ENCODE results near the gene GYG1. TPM values are rescaled to one million over a fixed set of nuclear protein-coding genes. Genes with fewer than 3 reads are reported as not detected.

The GYG1 gene
- total RNA-seq, 2 donors from 2014 or later: 8.9 to 16.3 TPM

- H3K36me3 ChIP-seq (replicated peaks in 1 of 2; ENCODE audit: insufficient read depth in 1 of 2, low read depth in 2 of 2): peaks cover 0 to 19% of the 10 kb centered on the region in 2 donors
- no peak overlapping the region for H3K27ac ChIP-seq
- whole genome bisulfite sequencing, 2 donors: 83 to 93% methylated on average over 2 of the region's 2 CpGs
- intact Hi-C loops (cut with DNase I): no loop called here
- no peaks in the 10 kb centered on the region for H3K27me3 ChIP-seq
- no peaks in the 10 kb centered on the region for H3K4me1 ChIP-seq
- no peaks in the 10 kb centered on the region for H3K9me3 ChIP-seq
- no peak overlapping the region for H3K4me3 ChIP-seq
- DNase-seq: no peak
- ATAC-seq: no peak
- no peak for TF ChIP-seq POLR2A (IDR thresholded peaks at IDR 0.05)
- no peak for TF ChIP-seq CTCF (IDR thresholded peaks at IDR 0.05)
Measured at GRCh38 chr3:149009732-149010131, 18.4 kb downstream of the GYG1 start.

GRCh38 chr3:149010504-149010951 lies 19.2 kb downstream of the GYG1 start:
- no peaks in the 10 kb centered on the region for H3K9me3 ChIP-seq
- peaks cover 0 to 18% of the 10 kb centered on the region in 2 donors for H3K36me3 ChIP-seq (replicated peaks in 1 of 2; ENCODE audit: insufficient read depth in 1 of 2, low read depth in 2 of 2)
- H3K27ac ChIP-seq: no peak overlapping the region
- ATAC-seq (no peak), DNase-seq (no peak)
- no peak overlapping the region for H3K4me3 ChIP-seq
- WGBS, 2 donors: 73 to 78% methylated on average over 6 of the region's 6 CpGs
- H3K27me3 ChIP-seq: no peaks in the 10 kb centered on the region
- no peak for TF ChIP-seq POLR2A (IDR thresholded peaks at IDR 0.05)
- no peak for TF ChIP-seq CTCF (IDR thresholded peaks at IDR 0.05)
- intact Hi-C loops (cut with DNase I): no loop called here
- H3K4me1 ChIP-seq: no peaks in the 10 kb centered on the region

GRCh38 chr3:149010966-149011365 lies 19.6 kb downstream of the GYG1 start:
- Histone ChIP-seq H3K27ac (no peak overlapping the region), H3K27me3 (no peaks in the 10 kb centered on the region), H3K4me1 (no peaks in the 10 kb centered on the region), H3K36me3 (replicated peaks in 1 of 2; ENCODE audit: insufficient read depth in 1 of 2, low read depth in 2 of 2) (peaks cover 0 to 18% of the 10 kb centered on the region in 2 donors), H3K9me3 (no peaks in the 10 kb centered on the region), H3K4me3 (no peak overlapping the region)
- intact Hi-C loops (cut with DNase I): no loop called here
- ATAC-seq: no peak
- no peak for DNase-seq
- TF ChIP-seq CTCF (IDR thresholded peaks at IDR 0.05): no peak
- no peak for TF ChIP-seq POLR2A (IDR thresholded peaks at IDR 0.05)
- 53 to 57% methylated on average over 2 of the region's 2 CpGs for WGBS, 2 donors

- no peak for ATAC-seq
- H3K36me3 ChIP-seq (replicated peaks in 1 of 2; ENCODE audit: insufficient read depth in 1 of 2, low read depth in 2 of 2): peaks cover 0 to 18% of the 10 kb centered on the region in 2 donors
- no peak for DNase-seq
- H3K27ac ChIP-seq: no peak overlapping the region
- H3K4me3 ChIP-seq: no peak overlapping the region
- TF ChIP-seq CTCF (IDR thresholded peaks at IDR 0.05) (no peak), POLR2A (IDR thresholded peaks at IDR 0.05) (no peak)
- intact Hi-C loops (cut with DNase I): no loop called here
- no peaks in the 10 kb centered on the region for H3K9me3 ChIP-seq
- H3K4me1 ChIP-seq: no peaks in the 10 kb centered on the region
- no peaks in the 10 kb centered on the region for H3K27me3 ChIP-seq
- WGBS, 2 donors: 87 to 94% methylated on average over 5 of the region's 5 CpGs
Measured at GRCh38 chr3:149011676-149012075, 20.3 kb downstream of the GYG1 start.

- ATAC-seq (no peak), DNase-seq (no peak)
- 97 to 98% methylated on average over 6 of the region's 6 CpGs for WGBS, 2 donors
- Histone ChIP-seq H3K9me3 (no peaks in the 10 kb centered on the region), H3K27me3 (no peaks in the 10 kb centered on the region), H3K4me3 (no peak overlapping the region), H3K36me3 (replicated peaks in 1 of 2; ENCODE audit: insufficient read depth in 1 of 2, low read depth in 2 of 2) (peaks cover 0 to 15% of the 10 kb centered on the region in 2 donors), H3K4me1 (no peaks in the 10 kb centered on the region), H3K27ac (no peak overlapping the region)
- intact Hi-C loops (cut with DNase I): no loop called here
- TF ChIP-seq POLR2A (IDR thresholded peaks at IDR 0.05) (no peak), CTCF (IDR thresholded peaks at IDR 0.05) (no peak)
Measured at GRCh38 chr3:149013726-149014125, 22.4 kb downstream of the GYG1 start.
